ENCODE results near the gene TPX2. TPM values are rescaled to one million over a fixed set of nuclear protein-coding genes. Genes with fewer than 3 reads are reported as not detected.

Gene TPX2
- total RNA-seq, 2 donors from 2014 or later = not detected

- ATAC-seq (no peak), DNase-seq (no peak)
- intact Hi-C loops (cut with DNase I) = no loop called here
- Histone ChIP-seq H3K4me1 (peaks cover 66% of the 10 kb centered on the region), H3K36me3 (replicated peaks in 1 of 2; ENCODE audit: insufficient read depth in 1 of 2, low read depth in 2 of 2) (no peaks in the 10 kb centered on the region), H3K27me3 (no peaks in the 10 kb centered on the region), H3K4me3 (no peak overlapping the region), H3K27ac (peak overlapping the region in 3 of 4 donors; percentile 38 to 94 (median 82)), H3K9me3 (no peaks in the 10 kb centered on the region)
- WGBS, 2 donors = 82 to 85% methylated on average over 3 to 4 of the region's 4 CpGs
- TF ChIP-seq, protein P1, sequence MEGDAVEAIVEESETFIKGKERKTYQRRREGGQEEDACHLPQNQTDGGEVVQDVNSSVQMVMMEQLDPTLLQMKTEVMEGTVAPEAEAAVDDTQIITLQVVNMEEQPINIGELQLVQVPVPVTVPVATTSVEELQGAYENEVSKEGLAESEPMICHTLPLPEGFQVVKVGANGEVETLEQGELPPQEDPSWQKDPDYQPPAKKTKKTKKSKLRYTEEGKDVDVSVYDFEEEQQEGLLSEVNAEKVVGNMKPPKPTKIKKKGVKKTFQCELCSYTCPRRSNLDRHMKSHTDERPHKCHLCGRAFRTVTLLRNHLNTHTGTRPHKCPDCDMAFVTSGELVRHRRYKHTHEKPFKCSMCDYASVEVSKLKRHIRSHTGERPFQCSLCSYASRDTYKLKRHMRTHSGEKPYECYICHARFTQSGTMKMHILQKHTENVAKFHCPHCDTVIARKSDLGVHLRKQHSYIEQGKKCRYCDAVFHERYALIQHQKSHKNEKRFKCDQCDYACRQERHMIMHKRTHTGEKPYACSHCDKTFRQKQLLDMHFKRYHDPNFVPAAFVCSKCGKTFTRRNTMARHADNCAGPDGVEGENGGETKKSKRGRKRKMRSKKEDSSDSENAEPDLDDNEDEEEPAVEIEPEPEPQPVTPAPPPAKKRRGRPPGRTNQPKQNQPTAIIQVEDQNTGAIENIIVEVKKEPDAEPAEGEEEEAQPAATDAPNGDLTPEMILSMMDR (IDR thresholded peaks at IDR 0.05) = no peak
- TF ChIP-seq POLR2A (IDR thresholded peaks at IDR 0.05) = no peak
Measured at GRCh38 chr20:31693987-31694661, 45.0 kb upstream of the TPX2 start.

DNA sequence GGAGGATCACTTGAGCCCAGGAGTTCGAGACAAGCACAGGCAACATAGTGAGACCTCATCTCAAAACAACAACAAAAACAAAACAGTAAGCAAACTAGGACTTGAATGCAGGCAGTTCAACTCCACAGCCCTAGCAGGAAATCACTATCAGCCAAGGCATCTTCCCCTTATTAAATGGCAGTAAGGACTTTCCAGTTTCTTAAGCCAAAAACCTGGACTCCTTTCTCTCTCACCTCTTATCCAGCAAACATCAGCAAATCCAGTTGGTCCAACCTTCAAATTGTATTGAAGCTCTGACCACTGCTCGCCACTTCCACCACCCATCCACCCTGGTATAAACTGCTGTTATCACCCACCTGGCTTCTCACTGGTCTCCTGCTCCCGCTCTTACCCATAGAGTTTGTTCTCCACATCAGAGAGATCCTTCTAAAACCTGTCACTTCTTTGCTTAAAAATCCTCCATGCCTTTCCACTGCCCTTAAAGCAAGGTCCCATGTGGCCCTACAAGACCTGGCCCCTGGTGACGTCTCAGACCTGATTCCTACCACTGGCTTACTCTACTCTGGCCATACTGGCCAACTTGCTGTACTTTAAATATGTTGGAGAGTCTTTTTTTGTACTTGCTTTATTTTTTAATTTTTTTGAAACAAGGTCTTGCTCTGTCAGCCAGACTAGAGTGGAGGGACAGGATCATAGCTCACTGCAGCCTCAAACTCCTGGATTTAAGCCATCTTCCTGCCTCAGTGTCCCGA is 44.1 kb upstream of the TPX2 start:
- ATAC-seq (no peak), DNase-seq (no peak)
- TF ChIP-seq, protein P1 (IDR thresholded peaks at IDR 0.05) = no peak
- intact Hi-C loops (cut with DNase I) = no loop called here
- Histone ChIP-seq H3K4me3 (no peak overlapping the region), H3K27ac (peak overlapping the region in 3 of 4 donors; percentile 38 to 94 (median 82)), H3K9me3 (no peaks in the 10 kb centered on the region), H3K36me3 (replicated peaks in 1 of 2; ENCODE audit: insufficient read depth in 1 of 2, low read depth in 2 of 2) (no peaks in the 10 kb centered on the region), H3K27me3 (no peaks in the 10 kb centered on the region), H3K4me1 (peaks cover 73% of the 10 kb centered on the region)
- 80 to 93% methylated on average over 5 of the region's 5 CpGs for WGBS, 2 donors

DNA sequence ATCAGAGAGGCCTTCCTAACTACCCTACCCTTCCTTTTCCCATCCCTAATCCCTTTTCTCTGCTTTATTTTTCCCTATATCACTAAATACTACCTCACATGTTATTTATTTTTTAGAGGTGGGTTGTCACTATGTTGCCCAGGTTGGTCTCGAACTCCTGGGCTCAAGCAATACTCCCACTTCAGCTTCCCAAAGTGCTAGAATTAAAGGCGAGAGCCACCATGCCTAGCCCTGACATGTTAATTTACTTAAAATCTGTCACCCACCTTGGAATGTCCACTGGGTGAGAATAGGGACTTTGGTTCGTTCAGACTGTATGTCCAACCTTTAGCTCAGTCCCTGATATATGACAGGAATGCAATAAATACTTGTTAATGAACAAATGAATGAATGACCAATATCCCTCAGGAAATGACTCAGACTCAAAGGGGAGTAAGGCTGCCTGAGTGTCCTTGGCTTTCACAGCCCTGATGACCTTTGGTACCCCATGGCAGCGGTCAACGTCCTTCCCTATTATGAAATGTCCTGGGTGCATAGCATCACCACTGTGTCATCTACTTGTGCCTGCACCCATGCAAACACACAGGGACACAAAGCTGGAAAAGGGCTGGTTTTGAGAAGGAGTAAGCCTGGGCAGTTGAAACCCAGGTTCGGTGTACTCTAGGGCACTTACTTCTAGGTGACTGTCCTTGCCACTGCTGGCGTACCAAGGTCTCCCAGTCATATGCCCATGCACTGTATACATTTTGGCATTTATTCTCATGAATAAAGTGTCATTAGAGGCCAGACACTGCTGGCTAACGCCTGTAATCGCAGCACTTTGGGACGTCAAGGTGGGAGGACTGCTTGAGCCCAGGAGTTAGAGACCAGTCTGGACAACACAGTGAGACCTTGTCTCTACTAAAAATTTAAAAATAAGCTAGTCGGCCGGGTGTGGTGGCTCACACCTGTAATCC is 43.0 kb upstream of the TPX2 start:
- TF ChIP-seq, protein P1 (IDR thresholded peaks at IDR 0.05) = no peak
- no peak for TF ChIP-seq POLR2A (IDR thresholded peaks at IDR 0.05)
- H3K27ac ChIP-seq = peak overlapping the region; percentile 31 to 94 (median 60)
- 81 to 83% methylated on average over 12 of the region's 12 CpGs for WGBS, 2 donors
- ATAC-seq (peak; percentile 42), DNase-seq (peak in 2 of 4 donors; percentile 49 to 66)
- peaks cover 77% of the 10 kb centered on the region for H3K4me1 ChIP-seq
- H3K36me3 ChIP-seq (replicated peaks in 1 of 2; ENCODE audit: insufficient read depth in 1 of 2, low read depth in 2 of 2) = no peaks in the 10 kb centered on the region
- H3K9me3 ChIP-seq = no peaks in the 10 kb centered on the region
- intact Hi-C loops (cut with DNase I) = no loop called here
- H3K4me3 ChIP-seq = no peak overlapping the region
- no peaks in the 10 kb centered on the region for H3K27me3 ChIP-seq

DNA sequence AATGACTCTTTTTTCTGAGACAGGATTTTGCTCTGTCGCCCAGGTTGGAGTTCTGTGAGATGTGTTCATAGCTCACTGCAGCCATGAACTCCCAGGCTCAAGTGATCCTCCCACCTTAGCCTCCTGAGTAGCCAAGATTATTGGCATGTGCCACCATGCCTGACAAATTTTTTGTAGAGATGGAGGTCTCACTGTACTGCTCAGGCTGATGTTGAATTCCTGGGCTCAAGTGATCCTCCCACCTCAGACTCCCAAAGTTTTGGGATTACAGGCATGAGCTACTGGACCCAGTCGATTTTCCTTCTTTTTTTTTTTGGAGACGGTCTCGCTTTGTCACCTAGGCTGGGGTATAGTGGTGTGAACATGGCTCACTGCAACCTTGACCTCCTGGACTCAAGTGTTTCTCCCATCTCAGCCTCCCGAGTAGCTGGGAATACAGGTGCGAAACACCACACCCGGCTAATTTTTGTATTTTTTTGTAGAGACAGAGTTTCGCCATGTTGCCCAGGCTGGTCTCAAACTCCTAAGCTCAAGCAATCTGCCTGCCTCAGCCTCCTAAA is 40.8 kb upstream of the TPX2 start:
- ATAC-seq (no peak), DNase-seq (no peak)
- H3K9me3 ChIP-seq = no peaks in the 10 kb centered on the region
- no peaks in the 10 kb centered on the region for H3K36me3 ChIP-seq (replicated peaks in 1 of 2; ENCODE audit: insufficient read depth in 1 of 2, low read depth in 2 of 2)
- intact Hi-C loops (cut with DNase I) = no loop called here
- peaks cover 84% of the 10 kb centered on the region for H3K4me1 ChIP-seq
- WGBS, 2 donors = 92 to 93% methylated on average over 8 of the region's 8 CpGs
- no peaks in the 10 kb centered on the region for H3K27me3 ChIP-seq
- H3K27ac ChIP-seq = peak overlapping the region; percentile 74 to 94 (median 80)
- no peak for TF ChIP-seq POLR2A (IDR thresholded peaks at IDR 0.05)
- TF ChIP-seq, protein P1 (IDR thresholded peaks at IDR 0.05) = no peak
- H3K4me3 ChIP-seq = no peak overlapping the region
